Neural progenitor cell (in vitro differentiated cells): Measurements from ENCODE around the gene CXCL12. TPM values are rescaled to one million over a fixed set of nuclear protein-coding genes. Genes with fewer than 3 reads are reported as not detected.
A peak's percentile ranks its signal among the peaks of the same experiment; 100 is the strongest.

Experiments
- DNase-seq: peaks from one replicate; pipeline ENCODE4 v3.0.0-alpha.2; 2016; ENCODE audit warnings: low spot score
- H2AFZ ChIP-seq: fragments of 200-600 bp; sonication (generic); replicated peaks from 2 replicates; pipeline ENCODE4 v1.6.1; 2016; ENCODE audit warnings: antibody characterized with exemption
- H3F3A ChIP-seq: fragments of 200-600 bp; sonication (generic); 2 replicates; pipeline ENCODE4 v1.6.1; 2016; ENCODE audit warnings: antibody characterized with exemption, low read depth
- H3K27ac ChIP-seq: fragments of 200-600 bp; sonication (generic); 2 replicates; pipeline ENCODE4 v1.5.1; 2016; ENCODE audit warnings: mild to moderate bottlenecking
- H3K27me3 ChIP-seq: fragments of 200-600 bp; sonication (generic); 2 replicates; pipeline ENCODE4 v1.6.1; 2016; ENCODE audit warnings: mild to moderate bottlenecking, moderate library complexity
- H3K36me3 ChIP-seq: fragments of 200-600 bp; sonication (generic); 2 replicates; pipeline ENCODE4 v1.5.1; 2016
- H3K4me1 ChIP-seq: fragments of 200-600 bp; sonication (generic); 2 replicates; pipeline ENCODE4 v1.6.1; 2016; ENCODE audit warnings: mixed run types
- H3K4me2 ChIP-seq: fragments of 200-600 bp; sonication (generic); 2 replicates; pipeline ENCODE4 v1.6.1; 2016
- H3K4me3 ChIP-seq: fragments of 200-600 bp; sonication (generic); 2 replicates; pipeline ENCODE4 v1.5.1; 2016
- H3K79me2 ChIP-seq: fragments of 200-600 bp; sonication (generic); 2 replicates; pipeline ENCODE4 v1.6.1; 2016; ENCODE audit warnings: low read depth
- H3K9ac ChIP-seq: fragments of 200-600 bp; sonication (generic); 2 replicates; pipeline ENCODE4 v1.6.1; 2016
- H3K9me3 ChIP-seq: fragments of 200-600 bp; sonication (generic); 2 replicates; pipeline ENCODE4 v1.5.1; 2016; ENCODE audit warnings: low read depth
- H4K20me1 ChIP-seq: fragments of 200-600 bp; sonication (generic); 2 replicates; pipeline ENCODE4 v1.6.1; 2016; ENCODE audit warnings: low read depth
- H3K27ac Mint-ChIP-seq: 3 replicates; pipeline ENCODE4 v1.8.0; 2021; ENCODE audit warnings: mixed read lengths
- H3K27me3 Mint-ChIP-seq: 2 replicates; pipeline ENCODE4 v1.8.0; 2022; ENCODE audit warnings: low read depth, mild to moderate bottlenecking, inconsistent platforms, moderate library complexity, mixed read lengths; ENCODE audit not compliant: insufficient read depth
- H3K36me3 Mint-ChIP-seq: 3 replicates; pipeline ENCODE4 v1.8.0; 2021; ENCODE audit warnings: mixed read lengths
- H3K4me1 Mint-ChIP-seq: 3 replicates; pipeline ENCODE4 v1.8.0; 2021; ENCODE audit warnings: mixed read lengths
- H3K4me3 Mint-ChIP-seq: 3 replicates; pipeline ENCODE4 v1.8.0; 2021; ENCODE audit warnings: mild to moderate bottlenecking, moderate library complexity, mixed read lengths
- H3K9me3 Mint-ChIP-seq: 3 replicates; pipeline ENCODE4 v1.8.0; 2020; ENCODE audit warnings: mixed read lengths
- CTCF ChIP-seq: fragments of 200-600 bp; sonication (generic); IDR thresholded peaks from 2 replicates; pipeline ENCODE4 v1.5.1; 2017; ENCODE audit warnings: antibody characterized with exemption, mild to moderate bottlenecking
- EZH2 ChIP-seq: fragments of 200-600 bp; sonication (generic); IDR thresholded peaks from 2 replicates; pipeline ENCODE4 v1.6.1; 2017; ENCODE audit warnings: antibody characterized with exemption, mild to moderate bottlenecking, moderate library complexity
- EZH2phosphoT487 ChIP-seq: fragments of 200-600 bp; sonication (generic); IDR thresholded peaks from 2 replicates; pipeline ENCODE4 v1.6.1; 2017; ENCODE audit warnings: antibody characterized with exemption
- total RNA-seq: library from RNA; depleted of rRNA; stranded (reverse); fragments of >200 nt; gene quantifications from 2 replicates; pipeline ENCODE4 v1.2.3, GENCODE V29; 2015; ENCODE audit warnings: low replicate concordance

The CXCL12 gene
- total RNA-seq: 0.09 and 0.74 TPM in 2 replicates

- DNase-seq: peak; percentile 74
- peak within 1 kb of the TSS; percentile 94 for H3K4me2 ChIP-seq
- H3K9me3 Mint-ChIP-seq: peaks cover 2% of the 10 kb centered on the region
- no peaks in the 10 kb centered on the region for H3K36me3 ChIP-seq
- H3F3A ChIP-seq: peaks cover 36% of the 10 kb centered on the region
- H3K79me2 ChIP-seq: no peaks in the 10 kb centered on the region
- TF ChIP-seq CTCF (no peak), EZH2phosphoT487 (peak; percentile 38), EZH2 (peak; percentile 81)
- H3K36me3 Mint-ChIP-seq: no peaks in the 10 kb centered on the region
- peaks cover 21% of the 10 kb centered on the region for H4K20me1 ChIP-seq
- peak within 1 kb of the TSS; percentile 81 for H3K4me3 Mint-ChIP-seq
- H3K27me3 Mint-ChIP-seq: peaks cover 40% of the 10 kb centered on the region
- peaks cover 43% of the 10 kb centered on the region for H3K4me1 ChIP-seq
- H3K4me3 ChIP-seq: peak within 1 kb of the TSS; percentile 52
- H3K27me3 ChIP-seq: peaks cover 61% of the 10 kb centered on the region
- peak within 1 kb of the TSS; percentile 63 for H3K27ac Mint-ChIP-seq
- no peak within 1 kb of the TSS for H3K27ac ChIP-seq
- H3K9me3 ChIP-seq: no peaks in the 10 kb centered on the region
- no peak within 1 kb of the TSS for H3K9ac ChIP-seq
- peak within 1 kb of the TSS; percentile 79 for H2AFZ ChIP-seq
- H3K4me1 Mint-ChIP-seq: peaks cover 24% of the 10 kb centered on the region
Observed at GRCh38 chr10:44385026-44385695, at the start of gene CXCL12. TSS of gene CXCL12 (minus strand) at chr10:44385097. CDS start at chr10:44385005, 92 bp downstream.

GRCh38 chr10:44427479-44427878 lies 42.6 kb upstream of the CXCL12 start:
- H3F3A ChIP-seq: no peaks in the 10 kb centered on the region

GRCh38 chr10:44427037-44427436 lies 42.1 kb upstream of the CXCL12 start:
- Histone ChIP-seq H3K4me2 (no peak overlapping the region), H3K4me3 (no peak overlapping the region), H4K20me1 (no peaks in the 10 kb centered on the region), H3K9ac (no peak overlapping the region), H3K27ac (no peak overlapping the region), H3K9me3 (no peaks in the 10 kb centered on the region), H3K27me3 (no peaks in the 10 kb centered on the region), H3K79me2 (no peaks in the 10 kb centered on the region), H3F3A (no peaks in the 10 kb centered on the region), H2AFZ (no peak overlapping the region), H3K4me1 (no peaks in the 10 kb centered on the region), H3K36me3 (no peaks in the 10 kb centered on the region)
- peaks cover 23% of the 10 kb centered on the region for H3K9me3 Mint-ChIP-seq
- no peak overlapping the region for H3K4me3 Mint-ChIP-seq
- H3K27me3 Mint-ChIP-seq: peaks cover 11% of the 10 kb centered on the region
- H3K36me3 Mint-ChIP-seq: no peaks in the 10 kb centered on the region
- TF ChIP-seq EZH2phosphoT487: no peak
- no peak for TF ChIP-seq EZH2
- no peak for TF ChIP-seq CTCF
- H3K27ac Mint-ChIP-seq: no peak overlapping the region
- no peaks in the 10 kb centered on the region for H3K4me1 Mint-ChIP-seq
- DNase-seq: no peak

More at GRCh38 chr10:44427479-44427878, 42.6 kb upstream of the CXCL12 start:
- no peaks in the 10 kb centered on the region for H3K27me3 ChIP-seq
- Mint-ChIP-seq H3K36me3 (no peaks in the 10 kb centered on the region), H3K9me3 (peaks cover 24% of the 10 kb centered on the region), H3K27ac (no peak overlapping the region), H3K4me1 (no peaks in the 10 kb centered on the region), H3K4me3 (no peak overlapping the region), H3K27me3 (peaks cover 11% of the 10 kb centered on the region)
- H3K9me3 ChIP-seq: no peaks in the 10 kb centered on the region
- no peak overlapping the region for H3K4me2 ChIP-seq
- no peak for DNase-seq
- H3K79me2 ChIP-seq: no peaks in the 10 kb centered on the region
- no peaks in the 10 kb centered on the region for H4K20me1 ChIP-seq
- H3K27ac ChIP-seq: no peak overlapping the region
- H3K4me3 ChIP-seq: no peak overlapping the region
- no peaks in the 10 kb centered on the region for H3K36me3 ChIP-seq
- TF ChIP-seq EZH2 (no peak), CTCF (no peak), EZH2phosphoT487 (no peak)
- no peaks in the 10 kb centered on the region for H3K4me1 ChIP-seq
- no peak overlapping the region for H3K9ac ChIP-seq
- no peak overlapping the region for H2AFZ ChIP-seq
